ENCODE data around the gene COL18A1. TPM values are rescaled to one million over a fixed set of nuclear protein-coding genes. Genes with fewer than 3 reads are reported as not detected.

COL18A1 gene
- total RNA-seq, 1 donor = 33.7 TPM

GRCh38 chr21:45419162-45419561, 14.2 kb downstream of the COL18A1 start:
- no peak for TF ChIP-seq CTCF (IDR thresholded peaks at IDR 0.05; ENCODE audit: insufficient read depth, low read depth, low read length)
- DNase-seq (ENCODE audit: low read depth) = no peak
- H3K4me3 ChIP-seq (ENCODE audit: low read depth, low read length) = no peak overlapping the region

GRCh38 chr21:45420061-45421041, 15.4 kb downstream of the COL18A1 start:
- H3K4me3 ChIP-seq (ENCODE audit: low read depth, low read length) = no peak overlapping the region
- no peak for TF ChIP-seq CTCF (IDR thresholded peaks at IDR 0.05; ENCODE audit: insufficient read depth, low read depth, low read length)
- DNase-seq (ENCODE audit: low read depth) = no peak

GRCh38 chr21:45421071-45421845, 16.3 kb downstream of the COL18A1 start:
- H3K4me3 ChIP-seq (ENCODE audit: low read depth, low read length) = no peak overlapping the region
- no peak for TF ChIP-seq CTCF (IDR thresholded peaks at IDR 0.05; ENCODE audit: insufficient read depth, low read depth, low read length)
- DNase-seq (ENCODE audit: low read depth) = no peak

GRCh38 chr21:45421846-45422775, 17.1 kb downstream of the COL18A1 start:
- TF ChIP-seq CTCF (IDR thresholded peaks at IDR 0.05; ENCODE audit: insufficient read depth, low read depth, low read length) = no peak
- DNase-seq (ENCODE audit: low read depth) = no peak
- H3K4me3 ChIP-seq (ENCODE audit: low read depth, low read length) = no peak overlapping the region

GRCh38 chr21:45423201-45423955, 18.4 kb downstream of the COL18A1 start:
- TF ChIP-seq CTCF (IDR thresholded peaks at IDR 0.05; ENCODE audit: insufficient read depth, low read depth, low read length) = no peak
- DNase-seq (ENCODE audit: low read depth) = no peak
- no peak overlapping the region for H3K4me3 ChIP-seq (ENCODE audit: low read depth, low read length)
